Inferior parietal cortex (tissue), 1 donor: ENCODE results near the gene SCN4B.
A peak's percentile ranks its signal among the peaks of the same experiment; 100 is the strongest.
"Not testable (repeated sequence)": the region's sequence is repeated elsewhere in the genome, so short reads cannot be mapped to it uniquely, and the experiment has no call there.

Experiments used
- DNase-seq: peaks from one replicate; pipeline ENCODE4 v3.0.0-alpha.2; 2016; ENCODE audit errors: extremely low spot score

Gene SCN4B

GRCh38 chr11:118152552-118153471, at the start of gene SCN4B:
TSS of gene SCN4B (minus strand) at chr11:118152823. CDS start at chr11:118152673, 150 bp downstream.
- peak; percentile 34 for DNase-seq

DNA sequence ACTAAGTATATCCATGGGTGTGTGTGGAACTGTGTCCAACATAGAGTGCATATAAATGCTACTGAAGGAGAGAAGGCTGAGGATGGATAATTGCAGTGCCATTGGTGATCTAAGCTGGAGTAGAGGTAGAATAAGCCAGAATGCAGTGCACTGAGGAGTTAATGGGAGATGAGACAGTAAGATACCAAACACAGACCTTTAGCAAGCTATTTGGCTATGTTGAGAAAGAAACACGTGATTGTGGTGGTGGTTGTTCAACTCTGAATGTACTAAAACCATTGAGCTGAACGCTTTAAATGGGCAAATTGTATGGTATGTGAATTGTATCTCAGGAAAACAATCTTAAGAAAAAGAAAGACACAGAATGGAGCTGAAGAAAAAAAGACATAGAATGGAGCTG, 49.3 kb upstream of the SCN4B start:
- DNase-seq, result no peak

- DNase-seq, result no peak
These were observed 48.5 kb upstream of the SCN4B start for GRCh38 chr11:118200901-118201680.

- DNase-seq, result no peak
These were observed 47.9 kb upstream of the SCN4B start for GRCh38 chr11:118200497-118200896.

DNA sequence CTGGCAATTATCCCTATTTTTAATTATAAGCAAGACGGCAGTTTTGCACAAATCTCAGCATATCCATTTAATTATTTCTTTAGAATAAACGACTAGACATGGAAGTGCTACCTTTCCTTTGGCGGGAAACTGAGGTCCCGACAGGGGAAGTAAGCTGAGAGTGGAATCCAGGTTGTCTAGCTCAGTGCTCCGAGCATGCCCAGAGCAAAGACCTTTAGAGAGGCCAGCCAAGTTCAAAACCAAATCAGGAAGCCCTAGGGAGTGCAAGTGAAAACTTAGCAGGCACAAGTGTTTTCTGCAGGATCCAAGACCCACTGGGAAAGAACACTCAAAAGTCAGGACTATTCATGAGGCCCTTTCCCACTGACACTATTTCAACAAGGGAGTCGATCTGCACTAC, 46.5 kb upstream of the SCN4B start:
- DNase-seq, result no peak

DNA sequence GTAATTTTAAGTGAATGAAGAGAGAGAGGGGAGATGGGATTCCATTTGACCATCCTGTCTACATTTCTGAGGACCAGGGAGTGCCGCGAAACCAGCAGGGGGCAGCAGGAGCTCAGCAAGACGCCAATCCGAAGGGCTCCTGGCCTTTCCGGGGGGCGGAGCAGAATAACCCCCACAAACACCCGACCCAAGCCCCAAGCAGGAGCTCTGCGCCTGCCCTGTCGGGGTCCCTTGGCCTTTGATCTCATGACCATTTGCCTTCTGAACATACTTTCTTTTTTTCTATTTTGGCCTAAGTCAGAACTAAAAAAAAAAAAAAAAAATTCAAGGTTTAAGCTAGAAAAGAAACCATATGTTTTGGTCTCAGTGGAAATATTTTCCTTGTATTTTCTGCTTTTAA, 45.7 kb upstream of the SCN4B start:
- DNase-seq, result peak; percentile 77

GRCh38 chr11:118194835-118195627, 42.4 kb upstream of the SCN4B start:
- DNase-seq, result peak; percentile 76

DNA sequence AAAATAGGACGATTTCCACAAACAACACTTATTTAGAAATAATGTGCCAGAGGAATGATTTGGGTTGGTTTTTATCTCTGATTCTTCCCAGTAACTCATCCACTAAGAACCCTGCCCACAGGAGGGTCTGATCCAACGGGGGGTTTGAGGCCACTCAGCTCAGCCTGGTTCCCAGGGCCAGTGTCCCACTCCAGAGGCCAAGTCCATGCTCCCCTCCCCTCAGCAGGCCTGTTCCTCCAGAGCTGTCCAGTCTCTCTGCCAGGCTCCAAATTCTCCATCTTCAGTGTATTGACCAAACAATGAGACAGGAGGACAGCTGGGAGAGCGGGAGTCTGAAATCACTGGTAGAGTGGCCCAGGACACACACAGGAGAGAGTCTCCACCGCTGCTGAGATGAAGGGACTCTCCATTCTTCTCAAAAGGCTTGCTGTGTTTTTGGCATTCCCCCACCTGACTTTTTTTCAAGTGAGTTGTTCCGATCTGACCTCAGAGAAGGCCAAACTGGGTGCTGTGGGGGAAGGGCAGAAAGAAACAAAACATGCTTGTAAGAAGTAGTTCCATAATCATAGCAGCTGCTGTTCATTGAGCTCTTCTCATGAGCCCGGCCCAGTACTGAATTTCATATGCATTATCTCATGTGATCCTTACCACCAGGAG, 41.4 kb upstream of the SCN4B start:
- no peak for DNase-seq

GRCh38 chr11:118192817-118193216, 40.2 kb upstream of the SCN4B start:
- not testable (repeated sequence) for DNase-seq

GRCh38 chr11:118190942-118191506, 38.4 kb upstream of the SCN4B start:
- DNase-seq, result not testable (repeated sequence)

DNA sequence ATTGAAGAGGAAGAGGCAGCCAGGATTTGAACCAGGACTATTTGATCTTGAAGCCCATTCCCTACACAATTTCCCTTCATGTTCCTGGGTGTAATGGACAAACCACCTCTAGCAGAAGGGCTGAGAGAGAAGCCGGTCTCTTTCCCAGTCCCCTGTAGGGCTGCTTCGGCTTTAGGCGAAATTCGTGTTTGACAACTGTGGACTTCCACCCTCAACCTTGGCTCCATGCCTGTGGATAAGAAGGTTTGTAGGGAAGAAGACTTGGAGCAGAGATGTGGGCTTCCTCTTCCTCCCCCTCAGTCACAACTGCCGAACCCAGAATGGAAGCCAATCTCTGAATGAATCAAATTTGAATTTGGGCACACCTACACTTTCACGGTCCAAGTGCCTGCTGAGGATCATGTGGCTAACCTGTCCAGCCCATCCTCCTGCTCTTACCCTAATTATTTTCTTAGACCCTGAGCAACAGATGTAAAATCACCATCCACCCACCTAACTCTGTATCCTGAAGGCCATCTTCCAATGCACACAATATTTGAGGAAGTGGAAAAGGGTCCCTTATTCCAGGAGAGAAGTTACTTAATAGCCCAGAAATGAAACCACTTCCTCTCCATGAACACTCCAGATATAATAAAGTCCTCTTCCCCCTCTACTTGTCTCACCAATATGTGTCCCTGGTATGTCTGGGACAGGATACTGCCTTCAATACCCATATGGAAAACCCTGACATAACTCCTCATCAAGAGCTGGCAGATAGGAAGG, 33.9 kb upstream of the SCN4B start:
- DNase-seq, result no peak

GRCh38 chr11:118184784-118185579, 32.4 kb upstream of the SCN4B start:
- DNase-seq, result no peak

DNA sequence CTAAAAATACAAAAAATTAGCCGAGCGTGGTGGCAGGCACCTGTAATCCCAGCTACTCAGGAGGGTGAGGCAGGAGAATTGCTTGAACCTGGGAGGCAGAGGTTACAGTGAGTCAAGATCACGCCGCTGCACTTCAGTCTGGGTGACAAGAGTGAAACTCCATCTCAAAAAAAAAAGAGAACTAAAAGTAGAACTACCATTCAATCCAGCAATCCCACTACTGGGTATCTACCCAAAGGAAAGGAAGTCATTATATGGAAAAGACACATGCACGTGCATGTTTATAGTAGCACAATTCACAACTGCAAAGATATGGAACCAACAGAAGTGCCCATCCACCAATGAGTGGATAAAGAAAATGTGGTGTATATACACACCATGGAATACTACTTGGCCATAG, 31.1 kb upstream of the SCN4B start:
- not testable (repeated sequence) for DNase-seq

DNA sequence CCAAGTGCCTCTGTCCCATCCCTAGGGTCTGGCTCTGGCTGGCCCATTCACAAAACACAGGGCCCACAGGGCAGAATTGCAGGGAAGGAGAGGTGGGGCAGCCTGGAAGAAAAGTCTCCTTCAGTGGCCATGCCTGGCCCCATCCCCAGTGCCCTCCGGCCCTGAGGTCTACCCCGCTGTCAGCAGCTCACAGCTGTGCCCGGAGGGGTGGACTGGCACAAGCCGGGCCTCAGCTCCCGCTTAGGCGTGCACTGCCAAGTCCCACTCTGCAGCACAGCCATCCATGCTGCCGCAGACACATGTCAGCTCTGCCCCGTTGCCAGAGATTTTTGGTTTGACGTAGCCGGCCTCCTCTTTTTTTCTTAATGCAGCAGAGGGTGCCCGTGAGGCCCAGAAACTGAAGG, 27.7 kb upstream of the SCN4B start:
- DNase-seq, result peak; percentile 91

DNA sequence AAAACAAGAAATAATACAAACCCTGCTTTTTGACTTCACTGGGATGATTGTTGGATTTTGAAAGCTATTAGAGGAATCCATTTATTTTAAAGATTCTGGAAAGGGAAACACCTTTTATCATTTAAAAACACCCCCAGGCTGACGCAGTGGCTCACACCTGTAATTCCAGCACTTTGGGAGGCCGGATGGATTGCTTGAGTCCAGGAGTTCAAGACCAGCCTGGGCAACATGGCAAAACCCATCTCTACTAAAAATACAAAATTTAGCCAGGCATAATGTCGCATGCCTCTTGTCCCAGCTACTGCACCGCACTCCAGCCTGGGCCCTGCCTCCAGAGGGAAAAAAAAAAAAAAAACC, 24.1 kb upstream of the SCN4B start:
- DNase-seq, result no peak

GRCh38 chr11:118175993-118176777, 23.6 kb upstream of the SCN4B start, which contains the start of gene SCN2B:
TSS of gene SCN2B (minus strand) at chr11:118176639. CDS start at chr11:118176431, 208 bp downstream.
- no peak for DNase-seq

- DNase-seq, result no peak
These were observed 22.7 kb upstream of the SCN4B start for GRCh38 chr11:118175031-118175992.
